OCI-LY3 (cell line): ENCODE data around the gene PRR36.

Source experiments
- CTCF ChIP-seq: fragments of 200-600, 300-600 bp; sonication (generic); IDR thresholded peaks from 2 replicates; pipeline ENCODE4 v1.5.1; 2014; ENCODE audit warnings: antibody characterized with exemption, low read length, low read depth
- EZH2phosphoT487 ChIP-seq: fragments of 200-600 bp; shearing (Covaris generic); IDR thresholded peaks from 2 replicates; pipeline ENCODE4 v1.6.1; 2018; ENCODE audit warnings: antibody characterized with exemption, mixed run types, low read depth

GRCh38 chr19:7905268-7905667, 31.1 kb upstream of the PRR36 start:
- no peak for TF ChIP-seq EZH2phosphoT487
- no peak for TF ChIP-seq CTCF
